Measurements from ENCODE around the gene ATP5PD.

ATP5PD gene

DNA sequence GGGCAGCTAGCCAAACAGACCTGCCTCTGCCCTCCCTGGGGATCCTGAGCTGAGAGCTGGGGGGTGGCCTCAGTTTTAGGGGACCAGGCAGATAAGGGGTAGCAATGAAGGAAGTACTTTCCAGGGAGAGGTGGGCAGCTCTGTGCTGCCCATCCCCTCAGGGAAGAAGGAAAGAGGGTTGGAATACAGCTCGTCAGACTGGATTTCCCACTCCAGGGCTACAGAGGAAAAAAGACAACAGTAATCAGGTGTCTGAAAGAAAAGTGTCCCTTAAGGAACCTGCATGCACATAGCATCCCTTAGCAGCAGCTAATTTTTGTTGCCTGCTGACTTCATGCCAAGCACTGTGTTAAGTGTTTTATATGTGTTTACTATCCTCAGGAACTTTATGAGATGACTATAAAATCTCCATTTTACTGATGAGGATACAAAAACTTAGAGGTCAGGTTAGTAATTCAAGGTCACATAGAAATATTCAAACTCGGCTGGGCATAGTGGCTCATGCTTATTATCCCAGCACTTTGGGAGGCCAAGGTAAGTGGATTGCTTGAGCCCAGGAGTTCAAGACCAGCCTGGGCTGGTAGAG lies 37.5 kb downstream of the ATP5PD start (continued):
- TF ChIP-seq, protein P1, sequence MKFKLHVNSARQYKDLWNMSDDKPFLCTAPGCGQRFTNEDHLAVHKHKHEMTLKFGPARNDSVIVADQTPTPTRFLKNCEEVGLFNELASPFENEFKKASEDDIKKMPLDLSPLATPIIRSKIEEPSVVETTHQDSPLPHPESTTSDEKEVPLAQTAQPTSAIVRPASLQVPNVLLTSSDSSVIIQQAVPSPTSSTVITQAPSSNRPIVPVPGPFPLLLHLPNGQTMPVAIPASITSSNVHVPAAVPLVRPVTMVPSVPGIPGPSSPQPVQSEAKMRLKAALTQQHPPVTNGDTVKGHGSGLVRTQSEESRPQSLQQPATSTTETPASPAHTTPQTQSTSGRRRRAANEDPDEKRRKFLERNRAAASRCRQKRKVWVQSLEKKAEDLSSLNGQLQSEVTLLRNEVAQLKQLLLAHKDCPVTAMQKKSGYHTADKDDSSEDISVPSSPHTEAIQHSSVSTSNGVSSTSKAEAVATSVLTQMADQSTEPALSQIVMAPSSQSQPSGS (tag by site-specific recombination; IDR thresholded peaks at IDR 0.05; ENCODE audit: low read depth): no peak
- TF ChIP-seq OSR2 (tag by site-specific recombination; IDR thresholded peaks at IDR 0.05) (peak; percentile 82), BCL11A (tag by site-specific recombination; IDR thresholded peaks at IDR 0.05; ENCODE audit: low read depth) (peak; percentile 53; the same call in 1 of the 2 replicates), TRIM28 (IDR thresholded peaks at IDR 0.05; ENCODE audit: borderline replicate concordance, low read length) (no peak), EGR2 (tag by site-specific recombination; IDR thresholded peaks at IDR 0.05; ENCODE audit: low read depth) (no peak), SP7 (tag by site-specific recombination; IDR thresholded peaks at IDR 0.05) (no peak), GLIS2 (tag by site-specific recombination; IDR thresholded peaks at IDR 0.05) (no peak), ZNF48 (tag by site-specific recombination; IDR thresholded peaks at IDR 0.05) (no peak), ZNF121 (tag by site-specific recombination; IDR thresholded peaks at IDR 0.05) (no peak), ZNF416 (tag by site-specific recombination; IDR thresholded peaks at IDR 0.05) (no peak), ZNF169 (tag by site-specific recombination; IDR thresholded peaks at IDR 0.05) (no peak), ZNF274 (IDR thresholded peaks at IDR 0.05; ENCODE audit: low read length) (no peak), ZNF274 (tag by site-specific recombination; IDR thresholded peaks at IDR 0.05; ENCODE audit: borderline replicate concordance) (no peak), OVOL3 (tag by site-specific recombination; IDR thresholded peaks at IDR 0.05) (peak; percentile 69; the same call in 1 of the 2 replicates), ZSCAN30 (tag by site-specific recombination; IDR thresholded peaks at IDR 0.05) (peak; percentile 68; the same call in 1 of the 2 replicates), BCL11B (tag by site-specific recombination; IDR thresholded peaks at IDR 0.05; ENCODE audit: low read depth) (no peak), KLF16 (tag by site-specific recombination; IDR thresholded peaks at IDR 0.05) (no peak), GLIS1 (tag by site-specific recombination; IDR thresholded peaks at IDR 0.05) (peak; percentile 89), ZNF157 (tag by site-specific recombination; IDR thresholded peaks at IDR 0.05) (no peak), HOXA7 (CRISPR knock-in tag; IDR thresholded peaks at IDR 0.05; ENCODE audit: borderline replicate concordance) (no peak)
- TF ChIP-seq, protein P2, sequence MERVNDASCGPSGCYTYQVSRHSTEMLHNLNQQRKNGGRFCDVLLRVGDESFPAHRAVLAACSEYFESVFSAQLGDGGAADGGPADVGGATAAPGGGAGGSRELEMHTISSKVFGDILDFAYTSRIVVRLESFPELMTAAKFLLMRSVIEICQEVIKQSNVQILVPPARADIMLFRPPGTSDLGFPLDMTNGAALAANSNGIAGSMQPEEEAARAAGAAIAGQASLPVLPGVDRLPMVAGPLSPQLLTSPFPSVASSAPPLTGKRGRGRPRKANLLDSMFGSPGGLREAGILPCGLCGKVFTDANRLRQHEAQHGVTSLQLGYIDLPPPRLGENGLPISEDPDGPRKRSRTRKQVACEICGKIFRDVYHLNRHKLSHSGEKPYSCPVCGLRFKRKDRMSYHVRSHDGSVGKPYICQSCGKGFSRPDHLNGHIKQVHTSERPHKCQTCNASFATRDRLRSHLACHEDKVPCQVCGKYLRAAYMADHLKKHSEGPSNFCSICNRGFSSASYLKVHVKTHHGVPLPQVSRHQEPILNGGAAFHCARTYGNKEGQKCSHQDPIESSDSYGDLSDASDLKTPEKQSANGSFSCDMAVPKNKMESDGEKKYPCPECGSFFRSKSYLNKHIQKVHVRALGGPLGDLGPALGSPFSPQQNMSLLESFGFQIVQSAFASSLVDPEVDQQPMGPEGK (tag by site-specific recombination; IDR thresholded peaks at IDR 0.05): no peak
- TF ChIP-seq, protein P3, sequence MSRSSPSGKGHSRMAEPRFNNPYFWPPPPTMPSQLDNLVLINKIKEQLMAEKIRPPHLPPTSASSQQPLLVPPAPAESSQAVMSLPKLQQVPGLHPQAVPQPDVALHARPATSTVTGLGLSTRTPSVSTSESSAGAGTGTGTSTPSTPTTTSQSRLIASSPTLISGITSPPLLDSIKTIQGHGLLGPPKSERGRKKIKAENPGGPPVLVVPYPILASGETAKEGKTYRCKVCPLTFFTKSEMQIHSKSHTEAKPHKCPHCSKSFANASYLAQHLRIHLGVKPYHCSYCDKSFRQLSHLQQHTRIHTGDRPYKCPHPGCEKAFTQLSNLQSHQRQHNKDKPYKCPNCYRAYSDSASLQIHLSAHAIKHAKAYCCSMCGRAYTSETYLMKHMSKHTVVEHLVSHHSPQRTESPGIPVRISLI (tag by site-specific recombination; IDR thresholded peaks at IDR 0.05): no peak
- TF ChIP-seq, protein P4, sequence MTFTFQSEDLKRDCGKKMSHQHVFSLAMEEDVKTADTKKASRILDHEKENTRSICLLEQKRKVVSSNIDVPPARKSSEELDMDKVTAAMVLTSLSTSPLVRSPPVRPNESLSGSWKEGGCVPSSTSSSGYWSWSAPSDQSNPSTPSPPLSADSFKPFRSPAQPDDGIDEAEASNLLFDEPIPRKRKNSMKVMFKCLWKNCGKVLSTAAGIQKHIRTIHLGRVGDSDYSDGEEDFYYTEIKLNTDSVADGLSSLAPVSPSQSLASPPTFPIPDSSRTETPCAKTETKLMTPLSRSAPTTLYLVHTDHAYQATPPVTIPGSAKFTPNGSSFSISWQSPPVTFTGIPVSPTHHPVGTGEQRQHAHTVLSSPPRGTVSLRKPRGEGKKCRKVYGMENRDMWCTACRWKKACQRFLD (tag by site-specific recombination; IDR thresholded peaks at IDR 0.05): no peak
- TF ChIP-seq, protein P5, sequence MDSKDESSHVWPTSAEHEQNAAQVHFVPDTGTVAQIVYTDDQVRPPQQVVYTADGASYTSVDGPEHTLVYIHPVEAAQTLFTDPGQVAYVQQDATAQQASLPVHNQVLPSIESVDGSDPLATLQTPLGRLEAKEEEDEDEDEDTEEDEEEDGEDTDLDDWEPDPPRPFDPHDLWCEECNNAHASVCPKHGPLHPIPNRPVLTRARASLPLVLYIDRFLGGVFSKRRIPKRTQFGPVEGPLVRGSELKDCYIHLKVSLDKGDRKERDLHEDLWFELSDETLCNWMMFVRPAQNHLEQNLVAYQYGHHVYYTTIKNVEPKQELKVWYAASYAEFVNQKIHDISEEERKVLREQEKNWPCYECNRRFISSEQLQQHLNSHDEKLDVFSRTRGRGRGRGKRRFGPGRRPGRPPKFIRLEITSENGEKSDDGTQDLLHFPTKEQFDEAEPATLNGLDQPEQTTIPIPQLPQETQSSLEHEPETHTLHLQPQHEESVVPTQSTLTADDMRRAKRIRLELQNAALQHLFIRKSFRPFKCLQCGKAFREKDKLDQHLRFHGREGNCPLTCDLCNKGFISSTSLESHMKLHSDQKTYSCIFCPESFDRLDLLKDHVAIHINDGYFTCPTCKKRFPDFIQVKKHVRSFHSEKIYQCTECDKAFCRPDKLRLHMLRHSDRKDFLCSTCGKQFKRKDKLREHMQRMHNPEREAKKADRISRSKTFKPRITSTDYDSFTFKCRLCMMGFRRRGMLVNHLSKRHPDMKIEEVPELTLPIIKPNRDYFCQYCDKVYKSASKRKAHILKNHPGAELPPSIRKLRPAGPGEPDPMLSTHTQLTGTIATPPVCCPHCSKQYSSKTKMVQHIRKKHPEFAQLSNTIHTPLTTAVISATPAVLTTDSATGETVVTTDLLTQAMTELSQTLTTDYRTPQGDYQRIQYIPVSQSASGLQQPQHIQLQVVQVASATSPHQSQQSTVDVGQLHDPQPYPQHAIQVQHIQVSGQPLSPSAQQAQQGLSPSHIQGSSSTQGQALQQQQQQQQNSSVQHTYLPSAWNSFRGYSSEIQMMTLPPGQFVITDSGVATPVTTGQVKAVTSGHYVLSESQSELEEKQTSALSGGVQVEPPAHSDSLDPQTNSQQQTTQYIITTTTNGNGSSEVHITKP (tag by site-specific recombination; IDR thresholded peaks at IDR 0.05): no peak
- TF ChIP-seq, protein P6, sequence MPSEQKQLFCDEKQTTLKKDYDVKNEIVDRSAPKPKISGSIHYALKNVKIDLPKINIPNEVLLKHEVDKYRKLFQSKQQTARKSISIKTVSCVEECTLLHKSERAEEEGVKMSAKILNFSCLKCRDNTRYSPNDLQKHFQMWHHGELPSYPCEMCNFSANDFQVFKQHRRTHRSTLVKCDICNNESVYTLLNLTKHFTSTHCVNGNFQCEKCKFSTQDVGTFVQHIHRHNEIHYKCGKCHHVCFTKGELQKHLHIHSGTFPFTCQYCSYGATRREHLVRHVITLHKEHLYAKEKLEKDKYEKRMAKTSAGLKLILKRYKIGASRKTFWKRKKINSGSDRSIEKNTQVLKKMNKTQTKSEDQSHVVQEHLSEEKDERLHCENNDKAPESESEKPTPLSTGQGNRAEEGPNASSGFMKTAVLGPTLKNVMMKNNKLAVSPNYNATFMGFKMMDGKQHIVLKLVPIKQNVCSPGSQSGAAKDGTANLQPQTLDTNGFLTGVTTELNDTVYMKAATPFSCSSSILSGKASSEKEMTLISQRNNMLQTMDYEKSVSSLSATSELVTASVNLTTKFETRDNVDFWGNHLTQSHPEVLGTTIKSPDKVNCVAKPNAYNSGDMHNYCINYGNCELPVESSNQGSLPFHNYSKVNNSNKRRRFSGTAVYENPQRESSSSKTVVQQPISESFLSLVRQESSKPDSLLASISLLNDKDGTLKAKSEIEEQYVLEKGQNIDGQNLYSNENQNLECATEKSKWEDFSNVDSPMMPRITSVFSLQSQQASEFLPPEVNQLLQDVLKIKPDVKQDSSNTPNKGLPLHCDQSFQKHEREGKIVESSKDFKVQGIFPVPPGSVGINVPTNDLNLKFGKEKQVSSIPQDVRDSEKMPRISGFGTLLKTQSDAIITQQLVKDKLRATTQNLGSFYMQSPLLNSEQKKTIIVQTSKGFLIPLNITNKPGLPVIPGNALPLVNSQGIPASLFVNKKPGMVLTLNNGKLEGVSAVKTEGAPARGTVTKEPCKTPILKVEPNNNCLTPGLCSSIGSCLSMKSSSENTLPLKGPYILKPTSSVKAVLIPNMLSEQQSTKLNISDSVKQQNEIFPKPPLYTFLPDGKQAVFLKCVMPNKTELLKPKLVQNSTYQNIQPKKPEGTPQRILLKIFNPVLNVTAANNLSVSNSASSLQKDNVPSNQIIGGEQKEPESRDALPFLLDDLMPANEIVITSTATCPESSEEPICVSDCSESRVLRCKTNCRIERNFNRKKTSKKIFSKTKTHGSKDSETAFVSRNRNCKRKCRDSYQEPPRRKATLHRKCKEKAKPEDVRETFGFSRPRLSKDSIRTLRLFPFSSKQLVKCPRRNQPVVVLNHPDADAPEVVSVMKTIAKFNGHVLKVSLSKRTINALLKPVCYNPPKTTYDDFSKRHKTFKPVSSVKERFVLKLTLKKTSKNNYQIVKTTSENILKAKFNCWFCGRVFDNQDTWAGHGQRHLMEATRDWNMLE (tag by site-specific recombination; conservative IDR thresholded peaks at IDR 0.05; ENCODE audit: low read depth): no peak
